Hepatocyte (in vitro differentiated cells): ENCODE results near the gene TGM4. TPM values are rescaled to one million over a fixed set of nuclear protein-coding genes. Genes with fewer than 3 reads are reported as not detected.

ENCODE experiments used
- DNase-seq: peaks from one replicate; pipeline ENCODE4 v3.0.0-alpha.2; 2016; ENCODE audit warnings: low spot score
- H2AFZ ChIP-seq: fragments of 200-600 bp; sonication (generic); 2 replicates; pipeline ENCODE4 v1.6.0; 2016; ENCODE audit warnings: antibody characterized with exemption, mild to moderate bottlenecking
- H3K27ac ChIP-seq: fragments of 200-600 bp; sonication (generic); 2 replicates; pipeline ENCODE4 v1.5.1; 2016; ENCODE audit warnings: mild to moderate bottlenecking
- H3K27me3 ChIP-seq: fragments of 200-600 bp; sonication (generic); 2 replicates; pipeline ENCODE4 v1.6.1; 2016
- H3K36me3 ChIP-seq: fragments of 200-600 bp; sonication (generic); replicated peaks from 2 replicates; pipeline ENCODE4 v1.5.1; 2016; ENCODE audit warnings: low read depth; ENCODE audit not compliant: insufficient read depth
- H3K4me1 ChIP-seq: fragments of 200-600 bp; sonication (generic); 2 replicates; pipeline ENCODE4 v1.5.1; 2016; ENCODE audit warnings: mild to moderate bottlenecking, moderate library complexity; ENCODE audit not compliant: insufficient read depth
- H3K4me2 ChIP-seq: fragments of 200-600 bp; sonication (generic); 2 replicates; pipeline ENCODE4 v1.6.0; 2016
- H3K4me3 ChIP-seq: fragments of 200-600 bp; sonication (generic); 2 replicates; pipeline ENCODE4 v1.5.1; 2016; ENCODE audit warnings: mild to moderate bottlenecking
- H3K79me2 ChIP-seq: fragments of 200-600 bp; sonication (generic); 2 replicates; pipeline ENCODE4 v1.6.0; 2017; ENCODE audit warnings: mild to moderate bottlenecking
- H3K9me2 ChIP-seq: fragments of 200-600 bp; sonication (generic); replicated peaks from 2 replicates; pipeline ENCODE4 v1.6.0; 2017; ENCODE audit warnings: mild to moderate bottlenecking; ENCODE audit not compliant: insufficient read depth
- H3K9me3 ChIP-seq: fragments of 200-600 bp; sonication (generic); 2 replicates; pipeline ENCODE4 v1.5.1; 2016; ENCODE audit warnings: low read depth, mild to moderate bottlenecking
- H4K20me1 ChIP-seq: fragments of 200-600 bp; sonication (generic); 2 replicates; pipeline ENCODE4 v1.6.0; 2016; ENCODE audit warnings: mild to moderate bottlenecking; ENCODE audit not compliant: insufficient read depth, poor library complexity, severe bottlenecking
- CTCF ChIP-seq: fragments of 200-600 bp; sonication (generic); IDR thresholded peaks from 2 replicates; pipeline ENCODE4 v1.5.1; 2016; ENCODE audit warnings: antibody characterized with exemption, mild to moderate bottlenecking; ENCODE audit not compliant: poor library complexity
- EZH2 ChIP-seq: fragments of 200-600 bp; sonication (generic); IDR thresholded peaks from 2 replicates; pipeline ENCODE4 v1.6.1; 2016; ENCODE audit warnings: antibody characterized with exemption, mild to moderate bottlenecking, borderline replicate concordance
- EZH2phosphoT487 ChIP-seq: fragments of 200-600 bp; sonication (generic); IDR thresholded peaks from one replicate; pipeline ENCODE4 v1.6.1; 2018; ENCODE audit warnings: antibody characterized with exemption, mild to moderate bottlenecking, low read depth, moderate library complexity; ENCODE audit not compliant: unreplicated experiment, severe bottlenecking
- WGBS: methylation state at CpG from one replicate; pipeline ENCODE4 v1.1.6; 2016; ENCODE audit warnings: low lambda C conversion rate; ENCODE audit errors: missing lambda C conversion rate; 5-methylcytosine and 5-hydroxymethylcytosine counted together
- polyA plus RNA-seq: library from polyadenylated mRNA; unstranded; fragments of >200 nt; fragmentation: Nextera tagmentation; extraction: Ambion mirVana; gene quantifications from 2 replicates; pipeline ENCODE4 v1.2.1, GENCODE V29; 2016
- total RNA-seq: library from RNA; depleted of rRNA; stranded (reverse); fragments of >200 nt; gene quantifications from 2 replicates; pipeline ENCODE4 v1.2.3, GENCODE V29; 2014

Gene TGM4
- total and polyA plus RNA-seq, 2 experiments from 2014 or later: 0.43 TPM; not detected in 1

DNA sequence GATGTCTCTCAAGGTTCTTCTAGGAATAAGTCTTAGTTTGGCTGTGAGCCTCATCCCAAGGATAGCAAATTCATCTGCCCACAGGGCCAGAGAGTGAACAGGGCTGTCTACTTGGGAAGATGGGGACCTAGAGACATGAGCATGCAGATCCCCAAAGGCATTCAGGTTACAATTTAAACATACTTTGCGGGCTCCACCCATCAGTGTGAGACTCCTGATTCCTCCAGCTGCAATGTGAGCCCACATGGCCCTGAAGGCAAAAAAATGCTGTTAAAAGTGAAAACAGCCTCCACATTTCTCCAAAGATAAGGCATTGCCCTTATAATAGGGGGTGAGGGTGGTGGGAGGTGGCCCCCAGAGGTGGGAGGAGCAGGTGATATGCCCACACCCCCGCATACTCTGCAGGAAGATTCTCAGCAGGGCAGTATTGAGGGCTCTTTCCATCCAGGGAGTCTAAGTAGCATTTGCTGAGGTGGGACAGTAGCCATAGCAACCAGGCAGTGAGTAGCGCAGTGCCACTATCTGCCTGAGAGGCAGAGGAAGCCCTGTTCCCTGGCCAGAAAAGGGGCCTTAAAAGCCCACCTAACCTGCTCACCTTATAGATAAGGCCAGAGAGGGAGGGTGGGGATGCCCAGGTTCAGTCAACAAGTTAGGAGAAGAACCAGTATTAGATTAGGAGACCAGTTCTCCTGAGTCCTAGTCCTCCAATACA is 31.2 kb downstream of the TGM4 start:
- no peak overlapping the region for H3K4me3 ChIP-seq
- WGBS: 88% methylated on average over 3 of the region's 3 CpGs
- no peak for DNase-seq
- no peaks in the 10 kb centered on the region for H3K9me3 ChIP-seq
- TF ChIP-seq CTCF: no peak
- TF ChIP-seq EZH2: no peak
- TF ChIP-seq EZH2phosphoT487: no peak
- no peaks in the 10 kb centered on the region for H3K36me3 ChIP-seq
- H2AFZ ChIP-seq: no peak overlapping the region
- H3K4me1 ChIP-seq: no peaks in the 10 kb centered on the region
- no peaks in the 10 kb centered on the region for H3K79me2 ChIP-seq
- no peak overlapping the region for H3K4me2 ChIP-seq
- no peaks in the 10 kb centered on the region for H3K27me3 ChIP-seq
- H4K20me1 ChIP-seq: no peaks in the 10 kb centered on the region
- no peaks in the 10 kb centered on the region for H3K9me2 ChIP-seq
- H3K27ac ChIP-seq: no peak overlapping the region

GRCh38 chr3:44906997-44907396 is 32.6 kb downstream of the TGM4 start:
- H3K79me2 ChIP-seq: no peaks in the 10 kb centered on the region
- no peaks in the 10 kb centered on the region for H4K20me1 ChIP-seq
- WGBS: 84% methylated on average over 4 of the region's 4 CpGs
- no peaks in the 10 kb centered on the region for H3K36me3 ChIP-seq
- H3K9me3 ChIP-seq: no peaks in the 10 kb centered on the region
- no peak overlapping the region for H3K4me2 ChIP-seq
- H3K4me1 ChIP-seq: no peaks in the 10 kb centered on the region
- no peak for DNase-seq
- no peak overlapping the region for H2AFZ ChIP-seq
- TF ChIP-seq EZH2 (no peak), CTCF (no peak), EZH2phosphoT487 (no peak)
- no peaks in the 10 kb centered on the region for H3K27me3 ChIP-seq
- H3K4me3 ChIP-seq: no peak overlapping the region
- no peaks in the 10 kb centered on the region for H3K9me2 ChIP-seq
- no peak overlapping the region for H3K27ac ChIP-seq

DNA sequence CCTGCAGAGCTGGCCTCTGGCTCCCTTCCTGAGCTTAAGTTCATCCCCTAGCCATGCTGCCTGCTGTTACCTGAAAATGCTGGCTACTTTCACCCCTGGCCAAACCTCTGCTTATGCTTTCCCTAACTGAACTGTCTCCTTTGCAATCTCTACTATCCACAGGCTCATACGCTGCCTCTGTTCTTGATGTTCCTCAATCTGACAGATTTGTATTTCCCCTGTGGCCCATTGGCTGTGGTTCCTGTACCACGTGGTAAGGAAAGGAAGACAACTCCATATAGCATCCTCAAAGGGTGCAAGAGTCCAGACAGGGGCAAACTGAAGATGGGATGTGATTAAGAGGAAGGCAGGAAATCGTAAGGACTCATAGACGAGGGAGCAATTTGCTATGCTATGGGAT is 33.2 kb downstream of the TGM4 start:
- no peaks in the 10 kb centered on the region for H3K27me3 ChIP-seq
- H3K4me2 ChIP-seq: no peak overlapping the region
- no peak overlapping the region for H3K27ac ChIP-seq
- 74% methylated on average over 4 of the region's 4 CpGs for WGBS
- no peaks in the 10 kb centered on the region for H4K20me1 ChIP-seq
- no peak overlapping the region for H2AFZ ChIP-seq
- TF ChIP-seq CTCF (no peak), EZH2 (no peak), EZH2phosphoT487 (no peak)
- H3K4me3 ChIP-seq: no peak overlapping the region
- no peaks in the 10 kb centered on the region for H3K79me2 ChIP-seq
- no peaks in the 10 kb centered on the region for H3K9me2 ChIP-seq
- H3K36me3 ChIP-seq: no peaks in the 10 kb centered on the region
- H3K9me3 ChIP-seq: no peaks in the 10 kb centered on the region
- no peaks in the 10 kb centered on the region for H3K4me1 ChIP-seq
- no peak for DNase-seq
